A673 (cell line): ENCODE measurements around the gene EBF4. TPM values are rescaled to one million over a fixed set of nuclear protein-coding genes. Genes with fewer than 3 reads are reported as not detected.

Source experiments
- BruUV-seq: library from RNA; stranded (reverse); fragments of 400-500 nt; replicated peaks from 2 replicates; lab custom pipeline; 2021; lab: Mats Ljungman, UMichigan
- CTCF ChIA-PET: fragments of 300-600 bp; sonication (Branson Sonifier 250); formaldehyde crosslinking; loops from one replicate; lab custom pipeline; 2022; ENCODE audit warnings: antibody characterized with exemption; lab: Charles Lee
- POLR2A ChIA-PET: fragments of 300-600 bp; sonication (Branson Sonifier 250); formaldehyde crosslinking; loops from one replicate; lab custom pipeline; 2022; ENCODE audit warnings: antibody characterized with exemption; ENCODE audit not compliant: low non-redundant PET; lab: Charles Lee
- DNase-seq: peaks from one replicate; pipeline ENCODE4 v3.0.0-alpha.2; 2015; ENCODE audit warnings: low spot score
- H3K27ac ChIP-seq: fragments of 200-600 bp; sonication (generic); 2 replicates; pipeline ENCODE4 v1.5.1; 2016; ENCODE audit warnings: mixed run types, low read depth, mild to moderate bottlenecking, mixed read lengths, antibody characterized with exemption, low read length; ENCODE audit not compliant: poor library complexity, severe bottlenecking
- H3K27me3 ChIP-seq: fragments of 200-600 bp; sonication (generic); replicated peaks from 2 replicates; pipeline ENCODE4 v1.6.1; 2017; ENCODE audit warnings: mixed run types, low read depth, mild to moderate bottlenecking, mixed read lengths, antibody characterized with exemption, low read length; ENCODE audit not compliant: insufficient read depth, poor library complexity
- H3K36me3 ChIP-seq: fragments of 200-600 bp; sonication (generic); 2 replicates; pipeline ENCODE4 v1.6.1; 2016; ENCODE audit warnings: mixed run types, mild to moderate bottlenecking, mixed read lengths, antibody characterized with exemption, low read length; ENCODE audit not compliant: insufficient read depth, poor library complexity, severe bottlenecking
- H3K4me1 ChIP-seq: fragments of 200-600 bp; sonication (generic); 2 replicates; pipeline ENCODE4 v1.6.1; 2017; ENCODE audit warnings: mixed run types, mild to moderate bottlenecking, mixed read lengths, antibody characterized with exemption, low read length; ENCODE audit not compliant: insufficient read depth, poor library complexity, severe bottlenecking
- H3K4me3 ChIP-seq: fragments of 200-600 bp; sonication (generic); 2 replicates; pipeline ENCODE4 v1.5.1; 2016; ENCODE audit warnings: low read depth, mixed run types, mild to moderate bottlenecking, mixed read lengths, low read length; ENCODE audit not compliant: poor library complexity, severe bottlenecking
- H3K9me3 ChIP-seq: fragments of 200-600 bp; sonication (generic); 2 replicates; pipeline ENCODE4 v1.6.1; 2016; ENCODE audit warnings: mixed run types, low read depth, mild to moderate bottlenecking, mixed read lengths, antibody characterized with exemption, low read length; ENCODE audit not compliant: poor library complexity, severe bottlenecking
- EZH2 ChIP-seq: fragments of 200-600 bp; sonication (generic); IDR thresholded peaks from 2 replicates; pipeline ENCODE4 v1.6.1; 2017; ENCODE audit warnings: borderline replicate concordance, low read depth, mild to moderate bottlenecking, mixed read lengths, antibody characterized with exemption, low read length; ENCODE audit not compliant: poor library complexity, severe bottlenecking
- intact Hi-C: fragments of 100-400 bp; cut with micrococcal nuclease; formaldehyde crosslinking; loops from one replicate; pipeline ENCODE4 v1.10.0; 2022; ENCODE audit not compliant: unreplicated experiment
- total RNA-seq: library from RNA; stranded (reverse); gene quantifications from 2 replicates; pipeline ENCODE4 v1.2.3, GENCODE V29; 2021
- TF ChIP-seq, protein P1 (sequence below): fragments of 300-800, 200-600 bp; sonication (generic); conservative IDR thresholded peaks from 2 replicates; pipeline ENCODE4 v1.5.1; 2017; ENCODE audit warnings: low read depth, mild to moderate bottlenecking, antibody characterized with exemption, low read length, moderate library complexity, mixed read lengths

The EBF4 gene
- total RNA-seq, 1 experiment from 2014 or later: 0.52 TPM

DNA sequence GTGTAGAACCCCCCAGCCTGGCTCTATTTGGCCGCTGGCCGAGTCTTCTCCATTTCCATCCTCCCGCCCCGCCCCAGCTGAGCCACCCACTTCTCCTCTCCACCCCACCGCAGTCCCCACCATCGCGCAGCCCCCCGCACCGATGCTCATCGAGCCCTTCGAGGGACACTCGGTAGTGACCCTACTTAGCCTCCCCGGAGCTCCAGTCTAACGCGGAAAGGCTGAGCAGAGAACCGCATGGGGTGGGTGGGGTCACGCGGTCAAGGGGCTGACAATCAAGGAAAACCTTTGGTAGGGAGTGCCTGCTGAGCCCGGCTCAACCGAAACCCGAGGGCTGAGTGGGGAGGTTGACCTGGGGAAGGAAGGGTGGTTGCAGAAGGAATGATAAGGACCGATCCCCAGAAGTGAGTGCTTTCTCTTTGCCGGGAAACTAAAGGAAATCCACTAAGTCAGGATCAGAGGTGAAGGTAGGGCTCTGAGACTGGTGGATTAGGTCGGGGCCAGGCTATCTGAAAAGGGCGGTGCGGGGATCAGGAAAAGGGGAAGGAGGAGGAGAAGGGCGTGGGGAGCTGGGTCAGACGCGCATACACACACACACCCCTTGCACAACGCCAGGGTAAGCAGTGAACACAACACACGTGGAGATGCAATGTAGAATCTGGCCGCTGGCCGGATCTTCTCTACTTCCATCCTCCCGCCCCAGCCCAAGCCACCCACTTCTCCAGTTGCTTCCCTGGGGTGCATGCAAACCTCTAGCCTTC is 58.1 kb downstream of the EBF4 start:
- POLR2A ChIA-PET: no interaction called here
- peaks cover 5% of the 10 kb centered on the region for H3K4me1 ChIP-seq
- no TSS peak for BruUV-seq
- H3K27me3 ChIP-seq: peaks cover 47% of the 10 kb centered on the region
- H3K36me3 ChIP-seq: no peaks in the 10 kb centered on the region
- intact Hi-C loops: no loop called here
- H3K9me3 ChIP-seq: no peaks in the 10 kb centered on the region
- H3K27ac ChIP-seq: no peak overlapping the region
- TF ChIP-seq EZH2: no peak
- TF ChIP-seq, protein P1, sequence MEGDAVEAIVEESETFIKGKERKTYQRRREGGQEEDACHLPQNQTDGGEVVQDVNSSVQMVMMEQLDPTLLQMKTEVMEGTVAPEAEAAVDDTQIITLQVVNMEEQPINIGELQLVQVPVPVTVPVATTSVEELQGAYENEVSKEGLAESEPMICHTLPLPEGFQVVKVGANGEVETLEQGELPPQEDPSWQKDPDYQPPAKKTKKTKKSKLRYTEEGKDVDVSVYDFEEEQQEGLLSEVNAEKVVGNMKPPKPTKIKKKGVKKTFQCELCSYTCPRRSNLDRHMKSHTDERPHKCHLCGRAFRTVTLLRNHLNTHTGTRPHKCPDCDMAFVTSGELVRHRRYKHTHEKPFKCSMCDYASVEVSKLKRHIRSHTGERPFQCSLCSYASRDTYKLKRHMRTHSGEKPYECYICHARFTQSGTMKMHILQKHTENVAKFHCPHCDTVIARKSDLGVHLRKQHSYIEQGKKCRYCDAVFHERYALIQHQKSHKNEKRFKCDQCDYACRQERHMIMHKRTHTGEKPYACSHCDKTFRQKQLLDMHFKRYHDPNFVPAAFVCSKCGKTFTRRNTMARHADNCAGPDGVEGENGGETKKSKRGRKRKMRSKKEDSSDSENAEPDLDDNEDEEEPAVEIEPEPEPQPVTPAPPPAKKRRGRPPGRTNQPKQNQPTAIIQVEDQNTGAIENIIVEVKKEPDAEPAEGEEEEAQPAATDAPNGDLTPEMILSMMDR: no peak
- CTCF ChIA-PET: interaction anchor here (0.7 kb wide), 1 partner anchor 316 kb away, joined by 3 read pairs; no protein-coding TSS in a partner anchor
- H3K4me3 ChIP-seq: peak overlapping the region; percentile 49
- DNase-seq: peak; percentile 38

DNA sequence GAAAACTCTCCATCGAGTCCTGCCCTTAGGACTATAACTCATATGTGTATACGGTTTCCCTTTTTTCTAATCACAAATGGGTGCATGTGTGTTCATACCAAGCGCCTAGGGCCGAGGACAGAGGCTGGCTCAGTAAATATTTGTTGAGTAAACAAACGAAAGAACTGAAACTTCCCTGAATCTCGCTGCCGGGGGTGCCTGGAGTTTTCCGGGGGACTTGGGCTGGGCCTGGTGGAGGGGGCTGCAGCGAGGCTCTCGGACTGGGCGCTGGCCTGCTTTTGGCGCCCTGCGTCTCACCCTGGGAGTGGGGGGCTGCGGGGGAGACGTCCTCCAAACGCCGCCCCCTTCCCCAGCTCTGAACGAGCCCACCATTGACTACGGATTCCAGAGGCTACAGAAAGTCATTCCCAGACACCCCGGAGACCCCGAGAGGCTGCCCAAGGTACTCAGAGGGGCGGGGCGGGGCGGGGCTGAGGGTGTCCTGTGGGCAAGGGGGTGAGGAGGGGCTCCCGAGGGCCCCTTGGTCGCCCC is 58.8 kb downstream of the EBF4 start:
- Histone ChIP-seq H3K9me3 (no peaks in the 10 kb centered on the region), H3K4me3 (peak overlapping the region; percentile 49), H3K36me3 (no peaks in the 10 kb centered on the region), H3K27ac (no peak overlapping the region), H3K27me3 (peaks cover 47% of the 10 kb centered on the region), H3K4me1 (peaks cover 5% of the 10 kb centered on the region)
- POLR2A ChIA-PET: no interaction called here
- intact Hi-C loops: no loop called here
- no TSS peak for BruUV-seq
- DNase-seq: no peak
- CTCF ChIA-PET: no interaction called here
- TF ChIP-seq, protein P1: no peak
- no peak for TF ChIP-seq EZH2

GRCh38 chr20:2751878-2752566 is 59.4 kb downstream of the EBF4 start:
- no peak overlapping the region for H3K27ac ChIP-seq
- peak; percentile 60 for DNase-seq
- H3K27me3 ChIP-seq: peaks cover 47% of the 10 kb centered on the region
- no peaks in the 10 kb centered on the region for H3K36me3 ChIP-seq
- H3K4me3 ChIP-seq: peak overlapping the region; percentile 49
- H3K4me1 ChIP-seq: peaks cover 5% of the 10 kb centered on the region
- POLR2A ChIA-PET: no interaction called here
- intact Hi-C loops: no loop called here
- TF ChIP-seq, protein P1: no peak
- TF ChIP-seq EZH2: no peak
- CTCF ChIA-PET: interaction anchor here (1.5 kb wide), 1 partner anchor 100 kb away, joined by 4 read pairs; no protein-coding TSS in a partner anchor
- no TSS peak for BruUV-seq
- no peaks in the 10 kb centered on the region for H3K9me3 ChIP-seq
